Measurements from ENCODE around the gene STXBP6. TPM values are rescaled to one million over a fixed set of nuclear protein-coding genes. Genes with fewer than 3 reads are reported as not detected.

Gene STXBP6
- total RNA-seq, 1 donor from 2014 or later = 6.8 TPM

DNA sequence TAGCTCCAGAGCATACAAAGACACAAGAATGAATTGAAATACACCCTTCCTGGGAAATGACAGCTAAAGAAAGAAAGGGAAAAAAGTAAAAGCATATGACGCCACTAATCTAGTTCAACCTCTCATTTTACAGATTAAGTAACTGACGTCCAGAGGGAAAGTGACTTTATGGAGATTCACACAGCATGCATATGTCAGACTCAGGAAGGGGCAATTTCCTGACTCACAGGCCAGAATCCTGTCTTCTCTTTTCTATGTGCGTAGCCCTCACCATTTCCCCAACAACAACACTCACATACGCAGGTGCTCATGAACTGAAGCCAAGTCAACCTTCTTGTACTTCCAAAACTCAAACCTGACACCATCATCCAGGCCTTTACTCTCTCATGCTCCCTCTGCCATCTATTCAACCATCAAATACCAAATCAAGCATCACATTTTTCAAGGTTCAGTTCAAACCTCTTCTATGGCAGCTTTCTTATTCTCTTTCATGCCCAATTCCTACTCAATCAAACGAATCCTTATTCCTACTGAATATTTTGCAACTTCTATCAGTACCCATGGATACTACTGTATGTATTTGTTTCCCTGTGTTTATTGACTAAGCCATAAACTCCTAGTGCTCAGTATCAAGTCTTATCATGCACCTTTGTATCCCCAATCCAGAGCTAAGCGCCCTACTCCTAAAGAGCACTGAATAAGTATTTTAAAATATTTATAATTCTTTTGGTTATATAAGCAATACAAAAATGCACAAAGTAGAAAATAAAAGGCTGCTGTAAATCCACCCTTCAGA is 52.8 kb downstream of the STXBP6 start:
- no peak overlapping the region for H3K27ac Mint-ChIP-seq (ENCODE audit: unreplicated experiment)
- TF ChIP-seq CTCF (conservative IDR thresholded peaks at IDR 0.05) = no peak
- H3K36me3 Mint-ChIP-seq (ENCODE audit: low read depth) = peaks cover 5% of the 10 kb centered on the region
- no peak for DNase-seq (ENCODE audit: low read depth, low spot score)
- peaks cover 23% of the 10 kb centered on the region for H3K4me1 Mint-ChIP-seq
- H3K27me3 Mint-ChIP-seq (ENCODE audit: low read depth) = no peaks in the 10 kb centered on the region
- H3K9me3 Mint-ChIP-seq = peaks cover 5% of the 10 kb centered on the region
- H3K4me3 Mint-ChIP-seq = no peak overlapping the region

DNA sequence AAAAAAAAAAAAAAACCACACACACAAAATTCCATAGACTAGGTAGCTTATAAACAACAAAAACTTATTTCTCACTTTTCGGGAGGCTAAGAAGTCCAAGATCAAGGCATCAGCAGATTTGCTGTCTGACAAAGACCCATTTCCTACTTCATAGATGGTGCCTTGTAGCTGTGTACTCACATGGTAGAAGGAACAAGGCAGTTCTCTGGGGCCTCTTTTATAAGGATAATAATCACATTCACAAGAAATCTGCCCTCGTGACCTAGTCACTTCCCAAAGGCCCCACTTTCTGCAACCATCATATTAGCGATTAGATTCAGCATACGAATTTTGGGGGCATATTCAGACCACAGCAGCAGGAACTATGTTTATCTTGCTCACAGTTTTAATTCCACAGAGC is 54.9 kb downstream of the STXBP6 start:
- Mint-ChIP-seq H3K4me3 (no peak overlapping the region), H3K27me3 (ENCODE audit: low read depth) (no peaks in the 10 kb centered on the region)
- TF ChIP-seq CTCF (conservative IDR thresholded peaks at IDR 0.05) = no peak

GRCh38 chr14:24993631-24994030 is 56.3 kb downstream of the STXBP6 start:
- no peaks in the 10 kb centered on the region for H3K9me3 Mint-ChIP-seq
- H3K4me3 Mint-ChIP-seq = no peak overlapping the region

More for the DNA sequence above, 54.9 kb downstream of the STXBP6 start:
- H3K4me1 Mint-ChIP-seq = peaks cover 23% of the 10 kb centered on the region
- H3K36me3 Mint-ChIP-seq (ENCODE audit: low read depth) = peaks cover 5% of the 10 kb centered on the region
- no peak overlapping the region for H3K27ac Mint-ChIP-seq (ENCODE audit: unreplicated experiment)
- H3K9me3 Mint-ChIP-seq = peaks cover 5% of the 10 kb centered on the region
- no peak for DNase-seq (ENCODE audit: low read depth, low spot score)

GRCh38 chr14:24992624-24993360 is 57.2 kb downstream of the STXBP6 start:
- H3K27ac Mint-ChIP-seq (ENCODE audit: unreplicated experiment) = no peak overlapping the region

More at GRCh38 chr14:24993631-24994030, 56.3 kb downstream of the STXBP6 start:
- DNase-seq (ENCODE audit: low read depth, low spot score) = no peak
- Mint-ChIP-seq H3K4me1 (peaks cover 23% of the 10 kb centered on the region), H3K36me3 (ENCODE audit: low read depth) (no peaks in the 10 kb centered on the region), H3K27ac (ENCODE audit: unreplicated experiment) (no peak overlapping the region), H3K27me3 (ENCODE audit: low read depth) (no peaks in the 10 kb centered on the region)
- no peak for TF ChIP-seq CTCF (conservative IDR thresholded peaks at IDR 0.05)

DNA sequence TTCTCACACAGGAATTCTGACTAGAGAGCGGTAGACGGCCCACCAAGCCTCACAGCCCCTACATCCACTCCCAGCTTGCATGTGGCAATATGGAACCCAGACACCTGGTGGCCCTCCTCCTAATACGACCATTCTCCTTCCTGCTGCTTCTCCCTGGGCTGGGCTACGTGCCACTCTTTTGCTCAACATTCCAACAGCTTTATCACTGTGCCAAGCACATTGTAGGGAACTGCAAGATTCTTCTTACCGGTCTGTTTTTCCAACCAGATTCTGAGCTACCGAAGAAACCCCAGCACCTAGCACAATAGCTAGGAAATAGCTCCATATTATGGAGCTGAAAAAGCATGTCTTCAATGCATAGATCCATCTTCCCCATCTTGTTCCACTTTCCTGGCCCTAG is 58.1 kb downstream of the STXBP6 start:
- Mint-ChIP-seq H3K4me1 (peaks cover 10% of the 10 kb centered on the region), H3K36me3 (ENCODE audit: low read depth) (no peaks in the 10 kb centered on the region), H3K27me3 (ENCODE audit: low read depth) (no peaks in the 10 kb centered on the region), H3K9me3 (peaks cover 3% of the 10 kb centered on the region), H3K4me3 (no peak overlapping the region), H3K27ac (ENCODE audit: unreplicated experiment) (no peak overlapping the region)
- no peak for TF ChIP-seq CTCF (conservative IDR thresholded peaks at IDR 0.05)
- no peak for DNase-seq (ENCODE audit: low read depth, low spot score)

More at GRCh38 chr14:24992624-24993360, 57.2 kb downstream of the STXBP6 start:
- Mint-ChIP-seq H3K27me3 (ENCODE audit: low read depth) (no peaks in the 10 kb centered on the region), H3K36me3 (ENCODE audit: low read depth) (no peaks in the 10 kb centered on the region), H3K4me1 (peaks cover 15% of the 10 kb centered on the region), H3K4me3 (no peak overlapping the region), H3K9me3 (no peaks in the 10 kb centered on the region)
- no peak for DNase-seq (ENCODE audit: low read depth, low spot score)
- TF ChIP-seq CTCF (conservative IDR thresholded peaks at IDR 0.05) = no peak
